ENCODE data around the gene CDH16.

DNA sequence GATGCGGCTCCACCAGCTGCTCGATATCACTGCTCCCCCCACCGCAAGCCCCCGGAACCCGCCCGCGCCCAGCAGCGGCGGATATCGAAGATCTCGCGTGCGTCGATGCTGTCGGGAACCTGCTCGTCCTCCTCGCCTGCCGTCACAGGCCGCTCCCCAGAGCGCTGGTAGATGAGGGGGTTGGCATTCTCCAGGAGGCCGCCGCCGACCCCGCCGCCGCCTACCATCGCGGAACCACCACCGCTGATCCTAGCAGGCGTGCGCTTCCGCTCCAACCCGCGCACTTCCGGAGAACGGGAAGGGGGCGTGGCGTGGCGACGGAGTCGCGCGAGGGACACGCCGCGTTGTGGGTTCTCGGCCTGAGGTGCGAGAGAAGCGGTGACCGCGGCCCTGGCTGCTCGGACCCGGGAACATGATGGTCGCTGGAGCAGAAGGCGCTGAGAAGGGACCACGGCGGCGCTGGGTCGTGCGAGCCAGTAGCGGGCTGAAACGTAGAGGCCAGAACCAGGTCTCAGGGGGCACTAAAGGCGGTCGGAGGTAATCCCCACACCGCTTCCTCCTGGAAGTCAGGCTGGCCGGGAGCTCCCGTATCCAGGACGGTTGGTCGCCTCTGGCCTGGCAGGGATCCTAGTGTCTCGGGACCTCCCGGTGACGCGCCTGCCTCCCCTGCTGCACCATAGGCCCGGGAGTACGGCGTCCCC lies 15.6 kb upstream of the CDH16 start, which contains the start of gene CIAO2B:
- TF ChIP-seq, protein P1, sequence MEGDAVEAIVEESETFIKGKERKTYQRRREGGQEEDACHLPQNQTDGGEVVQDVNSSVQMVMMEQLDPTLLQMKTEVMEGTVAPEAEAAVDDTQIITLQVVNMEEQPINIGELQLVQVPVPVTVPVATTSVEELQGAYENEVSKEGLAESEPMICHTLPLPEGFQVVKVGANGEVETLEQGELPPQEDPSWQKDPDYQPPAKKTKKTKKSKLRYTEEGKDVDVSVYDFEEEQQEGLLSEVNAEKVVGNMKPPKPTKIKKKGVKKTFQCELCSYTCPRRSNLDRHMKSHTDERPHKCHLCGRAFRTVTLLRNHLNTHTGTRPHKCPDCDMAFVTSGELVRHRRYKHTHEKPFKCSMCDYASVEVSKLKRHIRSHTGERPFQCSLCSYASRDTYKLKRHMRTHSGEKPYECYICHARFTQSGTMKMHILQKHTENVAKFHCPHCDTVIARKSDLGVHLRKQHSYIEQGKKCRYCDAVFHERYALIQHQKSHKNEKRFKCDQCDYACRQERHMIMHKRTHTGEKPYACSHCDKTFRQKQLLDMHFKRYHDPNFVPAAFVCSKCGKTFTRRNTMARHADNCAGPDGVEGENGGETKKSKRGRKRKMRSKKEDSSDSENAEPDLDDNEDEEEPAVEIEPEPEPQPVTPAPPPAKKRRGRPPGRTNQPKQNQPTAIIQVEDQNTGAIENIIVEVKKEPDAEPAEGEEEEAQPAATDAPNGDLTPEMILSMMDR (IDR thresholded peaks at IDR 0.05): no peak
- TF ChIP-seq POLR2A (IDR thresholded peaks at IDR 0.05): peak; percentile 40

Data from testis (tissue), 2 donors.